Liver (tissue), 9 donors: Measurements from ENCODE around the gene RPS26. TPM values are rescaled to one million over a fixed set of nuclear protein-coding genes. Genes with fewer than 3 reads are reported as not detected.

Source experiments
- DNase-seq: peaks from one replicate; pipeline ENCODE4 v3.0.0-alpha.2; 2017; ENCODE audit warnings: low spot score
- H3K27ac ChIP-seq, 2 donors: one replicate each; pipeline ENCODE4 v1.7.0; 2013; ENCODE audit warnings: inconsistent platforms in 2 of 2, low read length in 2 of 2, control low read depth in 1 of 2, low read depth in 1 of 2, mild to moderate bottlenecking in 1 of 2
- H3K27me3 ChIP-seq, 4 donors: one replicate each; pipeline versions ENCODE4 v1.6.1 to v1.7.0; 2013; ENCODE audit warnings: low read length in 3 of 4, inconsistent platforms in 1 of 4, mild to moderate bottlenecking in 1 of 4, moderate library complexity in 1 of 4; ENCODE audit not compliant: control insufficient read depth in 4 of 4, insufficient read depth in 4 of 4
- H3K36me3 ChIP-seq, 4 donors: one replicate each; pipeline versions ENCODE4 v1.6.1 to v1.7.0; 2013; ENCODE audit warnings: low read length in 3 of 4, mild to moderate bottlenecking in 3 of 4, low read depth in 1 of 4, moderate library complexity in 1 of 4; ENCODE audit not compliant: control insufficient read depth in 4 of 4, insufficient read depth in 3 of 4
- H3K4me1 ChIP-seq, 4 donors: one replicate each; pipeline versions ENCODE4 v1.6.1 to v1.7.0; 2013; ENCODE audit warnings: low read length in 3 of 4, mild to moderate bottlenecking in 3 of 4, moderate library complexity in 1 of 4; ENCODE audit not compliant: control insufficient read depth in 4 of 4, insufficient read depth in 4 of 4
- H3K4me3 ChIP-seq, 3 donors: one replicate each; pipeline versions ENCODE4 v1.6.1 to v1.7.0; 2013; ENCODE audit warnings: low read length in 3 of 3, control low read depth in 1 of 3, low read depth in 1 of 3, mild to moderate bottlenecking in 1 of 3
- H3K9ac ChIP-seq, 2 donors: one replicate each; pipeline ENCODE4 v1.7.0; 2013; ENCODE audit warnings: low read length in 2 of 2, mild to moderate bottlenecking in 2 of 2, moderate library complexity in 2 of 2, control low read depth in 1 of 2, low read depth in 1 of 2
- H3K9me3 ChIP-seq, 4 donors: one replicate each; pipeline versions ENCODE4 v1.6.1 to v1.7.0; 2013; ENCODE audit warnings: low read length in 3 of 4; ENCODE audit not compliant: control insufficient read depth in 4 of 4
- CTCF ChIP-seq: fragments of 150-350 bp; IDR thresholded peaks from 2 replicates; pipeline ENCODE4 v1.5.1; 2017; ENCODE audit warnings: improper control_type of control experiment, low read depth, low read length; ENCODE audit not compliant: missing input control
- EGR1 ChIP-seq, 2 donors: IDR thresholded peaks; 2 replicates each; pipeline ENCODE4 v1.6.1; 2016 to 2018; ENCODE audit warnings: antibody characterized with exemption in 2 of 2, low read depth in 2 of 2
- FOXA1 ChIP-seq: IDR thresholded peaks from 2 replicates; pipeline ENCODE4 v1.6.1; 2016; ENCODE audit warnings: antibody characterized with exemption
- HNF4A ChIP-seq, 2 donors: conservative IDR thresholded peaks; 2 replicates each; pipeline ENCODE4 v1.6.1; 2016; ENCODE audit warnings: antibody characterized with exemption in 2 of 2, mild to moderate bottlenecking in 2 of 2
- JUND ChIP-seq, 2 donors: IDR thresholded peaks; 2 replicates each; pipeline ENCODE4 v1.6.1; 2016; ENCODE audit warnings: antibody characterized with exemption in 2 of 2
- NR2F2 ChIP-seq: IDR thresholded peaks from 2 replicates; pipeline ENCODE4 v1.6.1; 2016; ENCODE audit warnings: antibody characterized with exemption
- RAD21 ChIP-seq, 2 donors: IDR thresholded peaks; 2 replicates each; pipeline ENCODE4 v1.6.1; 2016; ENCODE audit warnings: antibody characterized with exemption in 2 of 2, mild to moderate bottlenecking in 2 of 2
- RXRA ChIP-seq, 2 donors: IDR thresholded peaks; 2 replicates each; pipeline ENCODE4 v1.6.1; 2017 to 2018; ENCODE audit warnings: antibody characterized with exemption in 2 of 2, mild to moderate bottlenecking in 1 of 2
- SP1 ChIP-seq: IDR thresholded peaks from 2 replicates; pipeline ENCODE4 v1.6.1; 2018; ENCODE audit warnings: antibody characterized with exemption, mild to moderate bottlenecking
- YY1 ChIP-seq: IDR thresholded peaks from 2 replicates; pipeline ENCODE4 v1.6.1; 2016; ENCODE audit warnings: antibody characterized with exemption, mild to moderate bottlenecking
- WGBS: extraction: QIAGEN DNeasy Blood & Tissue Kit; methylation state at CpG from one replicate; pipeline ENCODE4 v1.1.7; 2013; 5-methylcytosine and 5-hydroxymethylcytosine counted together
- polyA plus RNA-seq, 2 donors: library from polyadenylated mRNA; stranded (reverse) in 1 of 2; unstranded in 1 of 2; fragments of 200-250 nt in 1 of 2; fragments of >200 nt in 1 of 2; fragmentation: Nextera tagmentation in 1 of 2; extraction: Ambion mirVana in 1 of 2; gene quantifications; one replicate each; pipeline versions ENCODE4 v1.2.1 to v1.2.3, GENCODE V29; 2013 to 2015
- total RNA-seq, 2 donors: library from RNA; depleted of rRNA; stranded (reverse); fragments of >200 nt; gene quantifications; one replicate each; pipeline ENCODE4 v1.2.3, GENCODE V29; 2014
- TF ChIP-seq, protein P1 (sequence below): IDR thresholded peaks from 2 replicates; pipeline ENCODE4 v1.6.1; 2016; ENCODE audit warnings: antibody characterized with exemption
- TF ChIP-seq, protein P2 (sequence below): IDR thresholded peaks from 2 replicates; pipeline ENCODE4 v1.6.1; 2016; ENCODE audit warnings: antibody characterized with exemption
- donor health status: healthy.
- donor health status: healthy.
- donor health status: healthy.
- donor health status: healthy.
- donor health status: healthy.

Gene RPS26
- total and polyA plus RNA-seq, 4 donors = 62.2 to 402 (median 219) TPM

GRCh38 chr12:56029666-56030293, 11.9 kb upstream of the RPS26 start:
- H3K36me3 ChIP-seq = peaks cover 0 to 8% (median 1%) of the 10 kb centered on the region in 4 donors
- 83% methylated on average over 6 of the region's 6 CpGs for WGBS
- DNase-seq = peak; percentile 54
- H3K4me3 ChIP-seq = no peak overlapping the region
- no peaks in the 10 kb centered on the region for H3K27me3 ChIP-seq
- H3K9ac ChIP-seq = peak overlapping the region in 1 of 2 donors; percentile 36
- TF ChIP-seq CTCF (peak; percentile 77), RXRA (IDR thresholded peaks at IDR 0.05) (peak in 1 of 2 donors; percentile 34), HNF4A (conservative IDR thresholded peaks at IDR 0.05) (peak; percentile 9 to 41), SP1 (peak; percentile 19), RAD21 (IDR thresholded peaks at IDR 0.05) (peak; percentile 82 to 90)
- TF ChIP-seq, protein P1, sequence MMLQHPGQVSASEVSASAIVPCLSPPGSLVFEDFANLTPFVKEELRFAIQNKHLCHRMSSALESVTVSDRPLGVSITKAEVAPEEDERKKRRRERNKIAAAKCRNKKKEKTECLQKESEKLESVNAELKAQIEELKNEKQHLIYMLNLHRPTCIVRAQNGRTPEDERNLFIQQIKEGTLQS = no peak
- TF ChIP-seq, protein P2, sequence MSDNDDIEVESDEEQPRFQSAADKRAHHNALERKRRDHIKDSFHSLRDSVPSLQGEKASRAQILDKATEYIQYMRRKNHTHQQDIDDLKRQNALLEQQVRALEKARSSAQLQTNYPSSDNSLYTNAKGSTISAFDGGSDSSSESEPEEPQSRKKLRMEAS = no peak
- peaks cover 0 to 15% (median 12%) of the 10 kb centered on the region in 4 donors for H3K4me1 ChIP-seq
- peak overlapping the region in 1 of 2 donors; percentile 52 for H3K27ac ChIP-seq
- no peaks in the 10 kb centered on the region for H3K9me3 ChIP-seq

DNA sequence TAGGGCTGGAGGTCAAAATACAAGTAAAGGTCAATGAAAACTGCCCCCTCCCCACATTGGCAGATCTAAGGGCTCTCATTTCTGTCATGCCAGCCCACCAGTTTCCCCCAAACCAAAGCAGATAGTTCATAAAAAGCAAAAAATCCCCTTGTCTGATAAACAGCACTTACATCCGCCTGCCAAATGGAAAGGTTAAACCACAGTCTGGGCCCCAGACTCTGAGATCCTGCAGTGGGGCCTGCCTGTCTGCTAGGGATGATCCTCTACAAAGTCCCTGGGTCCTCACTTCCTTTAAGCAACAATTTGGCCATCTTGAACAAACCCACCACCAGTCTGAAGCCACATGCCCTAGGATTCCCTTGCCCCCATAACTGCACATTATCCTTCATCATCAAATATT, 9.7 kb upstream of the RPS26 start:
- 87% methylated on average over 1 of the region's 1 CpG for WGBS
- Histone ChIP-seq H3K4me1 (peaks cover 0 to 27% (median 21%) of the 10 kb centered on the region in 4 donors), H3K9me3 (no peaks in the 10 kb centered on the region), H3K27me3 (no peaks in the 10 kb centered on the region), H3K4me3 (no peak overlapping the region), H3K27ac (no peak overlapping the region), H3K9ac (no peak overlapping the region), H3K36me3 (peaks cover 0 to 12% (median 1%) of the 10 kb centered on the region in 4 donors)
- no peak for DNase-seq
- TF ChIP-seq RXRA (IDR thresholded peaks at IDR 0.05) (no peak), SP1 (no peak), HNF4A (conservative IDR thresholded peaks at IDR 0.05) (no peak), RAD21 (IDR thresholded peaks at IDR 0.05) (no peak), JUND (IDR thresholded peaks at IDR 0.05) (no peak), EGR1 (IDR thresholded peaks at IDR 0.05; ENCODE audit: low read depth in 2 of 2) (no peak), YY1 (no peak), FOXA1 (no peak)

GRCh38 chr12:56034586-56035332, 7.0 kb upstream of the RPS26 start:
- Histone ChIP-seq H3K4me1 (peaks cover 2 to 30% (median 24%) of the 10 kb centered on the region in 4 donors), H3K9me3 (no peaks in the 10 kb centered on the region), H3K27me3 (no peaks in the 10 kb centered on the region), H3K4me3 (no peak overlapping the region), H3K9ac (no peak overlapping the region), H3K27ac (no peak overlapping the region), H3K36me3 (peaks cover 0 to 12% (median 1%) of the 10 kb centered on the region in 4 donors)
- DNase-seq = no peak
- 90% methylated on average over 21 of the region's 21 CpGs for WGBS
- TF ChIP-seq NR2F2 = no peak
- TF ChIP-seq RAD21 (IDR thresholded peaks at IDR 0.05) = no peak
- TF ChIP-seq FOXA1 = no peak
- no peak for TF ChIP-seq CTCF
- TF ChIP-seq, protein P1 = no peak
